Measurements from ENCODE around the gene CDK5RAP2. TPM values are rescaled to one million over a fixed set of nuclear protein-coding genes. Genes with fewer than 3 reads are reported as not detected.

The CDK5RAP2 gene
- total and polyA plus RNA-seq, 4 donors: 36.5 to 60.4 (median 47.4) TPM

DNA sequence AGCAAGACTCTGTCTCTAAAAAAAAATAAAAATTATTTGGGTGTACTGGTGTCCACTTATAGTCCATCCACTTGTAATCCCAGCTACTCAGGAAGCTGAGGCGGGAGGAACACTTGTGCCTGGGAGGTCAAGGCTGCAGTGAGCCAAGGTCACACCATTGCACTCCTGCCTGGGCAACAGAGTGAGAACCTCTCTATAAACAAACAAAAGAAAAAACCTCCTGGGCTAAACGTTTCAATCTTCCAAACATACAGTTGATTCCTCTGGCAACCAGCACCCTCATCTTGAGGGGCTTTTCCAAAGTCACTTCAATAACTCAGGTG, 13.9 kb upstream of the CDK5RAP2 start:
- WGBS (ENCODE audit: insufficient coverage): 52% methylated on average over 2 of the region's 2 CpGs
- Histone ChIP-seq H3K4me1 (ENCODE audit: control insufficient read depth, insufficient read depth, low read length) (no peaks in the 10 kb centered on the region), H3K9me3 (ENCODE audit: control insufficient read depth, insufficient read depth, low read length) (no peaks in the 10 kb centered on the region), H3K27me3 (ENCODE audit: control insufficient read depth, insufficient read depth, low read length) (no peaks in the 10 kb centered on the region), H3K36me3 (ENCODE audit: control insufficient read depth, insufficient read depth, low read length) (peaks cover 2% of the 10 kb centered on the region), H3K27ac (ENCODE audit: low read depth, low read length) (no peak overlapping the region), H3K4me3 (ENCODE audit: low read depth, low read length) (no peak overlapping the region)
- no peak for DNase-seq (ENCODE audit: low read depth in 4 of 6, low spot score in 6 of 6)

DNA sequence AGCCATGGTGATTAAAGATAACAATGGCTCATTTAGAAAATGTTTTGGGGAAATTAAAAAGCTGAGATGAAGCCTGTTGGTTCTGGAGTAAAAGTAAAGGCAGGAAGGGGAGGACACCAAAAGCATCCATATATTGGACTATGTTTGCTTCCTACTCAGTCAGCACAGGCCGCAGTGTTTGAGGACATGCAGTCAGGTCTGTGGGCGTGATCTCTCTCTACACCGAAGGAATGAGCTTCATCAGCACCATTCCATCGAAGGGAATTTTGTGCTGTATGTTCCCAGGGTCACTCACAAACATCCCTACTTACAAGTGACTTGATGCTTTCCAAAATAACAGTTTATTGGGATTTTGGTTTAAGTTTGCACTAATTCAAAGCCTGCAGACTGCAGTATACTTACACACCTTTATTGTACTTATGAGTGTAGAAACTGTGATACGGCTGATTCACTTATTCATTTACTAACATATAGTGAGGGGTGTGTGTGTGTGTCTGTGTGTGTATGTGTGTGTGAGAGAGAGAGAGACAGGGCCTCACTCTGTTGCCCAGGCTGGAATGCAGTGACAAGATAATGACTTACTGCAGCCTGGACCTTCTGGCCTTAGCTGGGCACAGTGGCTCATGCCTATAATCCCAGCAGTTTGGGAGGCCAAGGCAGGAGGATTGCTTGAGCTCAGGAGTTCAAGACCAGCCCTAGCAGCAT, 13.4 kb upstream of the CDK5RAP2 start:
- Histone ChIP-seq H3K4me1 (ENCODE audit: control insufficient read depth, insufficient read depth, low read length) (no peaks in the 10 kb centered on the region), H3K9me3 (ENCODE audit: control insufficient read depth, insufficient read depth, low read length) (no peaks in the 10 kb centered on the region), H3K27ac (ENCODE audit: low read depth, low read length) (no peak overlapping the region), H3K27me3 (ENCODE audit: control insufficient read depth, insufficient read depth, low read length) (no peaks in the 10 kb centered on the region), H3K36me3 (ENCODE audit: control insufficient read depth, insufficient read depth, low read length) (peaks cover 2% of the 10 kb centered on the region), H3K4me3 (ENCODE audit: low read depth, low read length) (no peak overlapping the region)
- peak in 1 of 6 donors; percentile 58 for DNase-seq (ENCODE audit: low read depth in 4 of 6, low spot score in 6 of 6)
- 83% methylated on average over 3 of the region's 5 CpGs for WGBS (ENCODE audit: insufficient coverage)

DNA sequence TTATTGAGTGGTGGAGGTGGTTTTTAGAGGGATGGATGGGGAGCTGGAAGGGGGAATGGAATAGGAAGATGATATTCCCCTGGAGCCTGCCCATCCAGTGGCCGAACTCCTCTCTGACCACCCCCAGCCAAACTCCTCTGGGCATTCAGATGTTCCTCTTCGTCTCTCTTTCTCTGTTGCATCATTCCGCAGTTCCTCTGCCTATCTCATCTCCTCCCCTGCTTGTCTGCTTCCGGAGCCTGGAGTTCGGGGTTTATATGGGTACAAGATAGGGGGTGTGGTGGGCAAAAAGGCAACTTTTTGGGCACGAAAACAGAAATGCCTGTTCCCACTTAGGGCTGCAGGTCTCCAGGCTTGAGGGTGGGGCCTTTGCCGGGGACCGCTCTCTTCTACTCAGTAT, 12.2 kb upstream of the CDK5RAP2 start:
- Histone ChIP-seq H3K27me3 (ENCODE audit: control insufficient read depth, insufficient read depth, low read length) (no peaks in the 10 kb centered on the region), H3K27ac (ENCODE audit: low read depth, low read length) (no peak overlapping the region), H3K9me3 (ENCODE audit: control insufficient read depth, insufficient read depth, low read length) (no peaks in the 10 kb centered on the region), H3K36me3 (ENCODE audit: control insufficient read depth, insufficient read depth, low read length) (peaks cover 2% of the 10 kb centered on the region), H3K4me3 (ENCODE audit: low read depth, low read length) (no peak overlapping the region), H3K4me1 (ENCODE audit: control insufficient read depth, insufficient read depth, low read length) (no peaks in the 10 kb centered on the region)
- WGBS (ENCODE audit: insufficient coverage): no CpG with 5 or more reads among the region's 8 CpGs
- DNase-seq (ENCODE audit: low read depth in 4 of 6, low spot score in 6 of 6): no peak

DNA sequence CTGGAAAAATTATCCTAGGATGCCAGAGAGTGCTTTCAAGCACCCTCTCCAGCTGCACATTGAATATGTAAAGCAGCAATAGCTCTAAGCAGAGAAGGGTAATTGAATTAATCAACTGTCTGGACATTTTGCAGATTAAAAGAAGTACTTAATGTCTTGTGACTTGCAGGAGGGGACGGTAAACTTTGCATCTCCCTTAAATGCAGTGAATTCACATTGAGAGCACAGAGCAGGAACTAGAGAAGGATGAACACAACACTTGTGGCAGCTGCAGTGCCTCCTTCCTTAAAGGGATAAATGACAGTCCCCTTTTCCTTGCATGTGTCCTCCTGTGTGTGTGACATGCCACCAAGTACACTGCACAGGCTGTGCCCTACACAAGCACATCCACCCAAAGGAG, 7.4 kb upstream of the CDK5RAP2 start:
- H3K4me3 ChIP-seq (ENCODE audit: low read depth, low read length): no peak overlapping the region
- no peaks in the 10 kb centered on the region for H3K36me3 ChIP-seq (ENCODE audit: control insufficient read depth, insufficient read depth, low read length)
- H3K27me3 ChIP-seq (ENCODE audit: control insufficient read depth, insufficient read depth, low read length): no peaks in the 10 kb centered on the region
- H3K4me1 ChIP-seq (ENCODE audit: control insufficient read depth, insufficient read depth, low read length): peaks cover 11% of the 10 kb centered on the region
- DNase-seq (ENCODE audit: low read depth in 4 of 6, low spot score in 6 of 6): peak in 2 of 6 donors; percentile 32 to 54
- H3K9me3 ChIP-seq (ENCODE audit: control insufficient read depth, insufficient read depth, low read length): no peaks in the 10 kb centered on the region
- no CpG with 5 or more reads among the region's 1 CpG for WGBS (ENCODE audit: insufficient coverage)
- H3K27ac ChIP-seq (ENCODE audit: low read depth, low read length): no peak overlapping the region

DNA sequence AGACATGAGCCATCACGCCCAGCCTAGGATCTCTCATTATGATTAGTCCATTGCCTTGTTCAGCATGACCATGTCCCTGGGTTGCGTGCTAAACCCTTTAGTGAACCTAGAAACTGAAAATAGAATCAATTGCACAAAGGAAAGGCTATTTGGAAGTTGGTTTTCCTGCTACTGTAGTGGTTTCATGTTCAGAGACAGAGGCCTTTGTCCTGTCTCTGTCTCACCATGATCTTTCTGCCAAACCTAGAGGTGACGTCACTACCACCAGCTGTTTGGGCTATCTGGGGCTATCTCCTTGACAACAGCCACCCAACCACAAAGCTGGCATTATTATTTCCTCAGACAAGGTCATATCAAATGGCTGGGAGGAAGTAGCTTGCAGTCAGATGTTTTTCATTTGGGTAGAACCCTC, 4.0 kb upstream of the CDK5RAP2 start:
- H3K27me3 ChIP-seq (ENCODE audit: control insufficient read depth, insufficient read depth, low read length): no peaks in the 10 kb centered on the region
- peaks cover 14% of the 10 kb centered on the region for H3K4me1 ChIP-seq (ENCODE audit: control insufficient read depth, insufficient read depth, low read length)
- H3K4me3 ChIP-seq (ENCODE audit: low read depth, low read length): no peak overlapping the region
- peak in 4 of 6 donors; percentile 47 to 86 (median 66) for DNase-seq (ENCODE audit: low read depth in 4 of 6, low spot score in 6 of 6)
- H3K36me3 ChIP-seq (ENCODE audit: control insufficient read depth, insufficient read depth, low read length): no peaks in the 10 kb centered on the region
- WGBS (ENCODE audit: insufficient coverage): 22% methylated on average over 1 of the region's 3 CpGs
- H3K9me3 ChIP-seq (ENCODE audit: control insufficient read depth, insufficient read depth, low read length): no peaks in the 10 kb centered on the region
- peak overlapping the region; percentile 84 for H3K27ac ChIP-seq (ENCODE audit: low read depth, low read length)

DNA sequence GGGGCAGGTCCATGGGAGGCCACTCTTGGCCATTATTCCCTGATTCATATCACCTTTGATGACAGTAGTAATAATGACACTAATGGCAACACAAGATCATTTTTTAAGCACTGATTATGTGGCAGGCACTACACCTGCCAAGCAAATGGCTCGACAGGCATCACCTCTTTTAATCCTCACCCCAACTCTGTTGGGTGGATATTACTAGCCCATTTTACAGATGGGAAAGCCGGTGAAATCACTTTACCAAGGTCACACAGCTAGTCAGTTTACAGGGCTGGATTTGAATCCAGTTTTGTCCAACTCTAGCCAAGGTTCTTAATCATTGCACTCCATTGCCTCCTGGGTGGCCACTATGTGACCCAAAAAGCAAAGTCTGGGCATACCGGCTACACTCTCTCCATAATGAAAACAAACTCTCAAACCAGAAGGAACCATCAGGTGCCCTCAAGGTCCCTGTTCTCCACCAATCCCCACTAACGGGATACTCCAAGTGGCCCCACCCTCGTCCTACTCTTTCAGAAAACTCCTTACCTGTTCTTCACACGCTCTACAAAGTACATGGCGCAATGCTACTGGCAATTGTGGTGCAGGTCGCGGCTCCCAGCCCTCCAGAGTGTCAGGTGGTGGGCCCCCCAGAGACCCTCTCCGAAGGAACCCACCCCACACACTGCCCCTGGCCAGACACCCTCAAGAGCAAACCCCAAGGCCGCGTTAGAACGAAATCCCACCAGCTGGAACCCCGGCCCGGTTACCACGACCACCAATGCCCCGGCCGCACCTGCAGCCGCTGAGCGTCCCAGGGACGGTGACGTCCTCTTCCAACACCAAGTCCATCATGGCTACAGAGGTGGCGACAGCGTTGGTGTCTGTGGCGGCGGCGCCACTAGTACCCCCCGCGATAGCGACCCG, 572 bp downstream of the CDK5RAP2 start:
- peak overlapping the region; percentile 83 for H3K4me3 ChIP-seq (ENCODE audit: low read depth, low read length)
- DNase-seq (ENCODE audit: low read depth in 4 of 6, low spot score in 6 of 6): peak in 1 of 6 donors; percentile 9
- H3K4me1 ChIP-seq (ENCODE audit: control insufficient read depth, insufficient read depth, low read length): peaks cover 21% of the 10 kb centered on the region
- peaks cover 4% of the 10 kb centered on the region for H3K36me3 ChIP-seq (ENCODE audit: control insufficient read depth, insufficient read depth, low read length)
- peak overlapping the region; percentile 25 for H3K27ac ChIP-seq (ENCODE audit: low read depth, low read length)
- H3K9me3 ChIP-seq (ENCODE audit: control insufficient read depth, insufficient read depth, low read length): no peaks in the 10 kb centered on the region
- 7% methylated on average over 31 of the region's 31 CpGs for WGBS (ENCODE audit: insufficient coverage)
- H3K27me3 ChIP-seq (ENCODE audit: control insufficient read depth, insufficient read depth, low read length): no peaks in the 10 kb centered on the region

DNA sequence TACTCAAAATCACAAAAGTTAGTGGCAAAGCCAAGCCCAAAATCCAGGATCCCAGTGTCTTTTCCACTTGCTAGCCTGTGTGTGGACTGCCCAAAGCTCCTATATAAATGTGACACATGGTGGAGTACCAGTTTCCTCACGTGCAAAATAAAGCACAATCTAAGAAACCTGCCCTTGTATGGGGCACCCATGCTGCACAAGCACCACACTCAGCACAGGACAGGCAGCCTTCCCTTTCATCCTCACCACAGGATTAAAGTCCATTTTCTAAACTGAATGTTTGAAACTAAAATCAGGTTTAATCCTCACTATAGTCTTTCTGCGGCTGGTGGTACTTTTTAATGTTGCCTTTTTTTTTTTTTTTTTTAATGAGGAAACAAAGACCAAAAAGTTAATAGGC, 5.5 kb downstream of the CDK5RAP2 start:
- no peak for DNase-seq (ENCODE audit: low read depth in 4 of 6, low spot score in 6 of 6)
- H3K27ac ChIP-seq (ENCODE audit: low read depth, low read length): no peak overlapping the region
- H3K4me3 ChIP-seq (ENCODE audit: low read depth, low read length): no peak overlapping the region
- H3K27me3 ChIP-seq (ENCODE audit: control insufficient read depth, insufficient read depth, low read length): no peaks in the 10 kb centered on the region
- H3K9me3 ChIP-seq (ENCODE audit: control insufficient read depth, insufficient read depth, low read length): no peaks in the 10 kb centered on the region
- H3K4me1 ChIP-seq (ENCODE audit: control insufficient read depth, insufficient read depth, low read length): peaks cover 35% of the 10 kb centered on the region
- H3K36me3 ChIP-seq (ENCODE audit: control insufficient read depth, insufficient read depth, low read length): peaks cover 20% of the 10 kb centered on the region
- WGBS (ENCODE audit: insufficient coverage): no CpG with 5 or more reads among the region's 2 CpGs

DNA sequence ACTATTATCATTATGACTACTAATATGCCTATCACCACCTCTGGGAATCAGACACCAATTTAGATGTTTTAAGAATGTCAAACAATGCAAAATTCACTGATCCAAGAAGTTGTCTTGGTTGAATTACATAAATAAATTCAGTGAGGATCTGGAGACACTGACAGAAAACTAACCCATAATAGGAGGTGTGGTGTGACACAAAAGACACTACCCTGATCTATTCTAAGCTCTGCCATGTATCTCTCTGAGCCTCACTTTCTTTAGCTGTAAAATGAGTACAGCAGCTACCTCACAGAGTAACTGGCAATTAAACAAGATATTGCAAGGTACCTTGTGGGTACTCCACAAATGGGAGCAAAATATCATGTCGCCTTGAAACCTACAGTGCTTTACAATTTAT, 7.5 kb downstream of the CDK5RAP2 start:
- Histone ChIP-seq H3K4me1 (ENCODE audit: control insufficient read depth, insufficient read depth, low read length) (peaks cover 26% of the 10 kb centered on the region), H3K27me3 (ENCODE audit: control insufficient read depth, insufficient read depth, low read length) (no peaks in the 10 kb centered on the region), H3K27ac (ENCODE audit: low read depth, low read length) (no peak overlapping the region), H3K9me3 (ENCODE audit: control insufficient read depth, insufficient read depth, low read length) (no peaks in the 10 kb centered on the region), H3K36me3 (ENCODE audit: control insufficient read depth, insufficient read depth, low read length) (peaks cover 26% of the 10 kb centered on the region), H3K4me3 (ENCODE audit: low read depth, low read length) (no peak overlapping the region)
- no peak for DNase-seq (ENCODE audit: low read depth in 4 of 6, low spot score in 6 of 6)
- 83% methylated on average over 1 of the region's 1 CpG for WGBS (ENCODE audit: insufficient coverage)

DNA sequence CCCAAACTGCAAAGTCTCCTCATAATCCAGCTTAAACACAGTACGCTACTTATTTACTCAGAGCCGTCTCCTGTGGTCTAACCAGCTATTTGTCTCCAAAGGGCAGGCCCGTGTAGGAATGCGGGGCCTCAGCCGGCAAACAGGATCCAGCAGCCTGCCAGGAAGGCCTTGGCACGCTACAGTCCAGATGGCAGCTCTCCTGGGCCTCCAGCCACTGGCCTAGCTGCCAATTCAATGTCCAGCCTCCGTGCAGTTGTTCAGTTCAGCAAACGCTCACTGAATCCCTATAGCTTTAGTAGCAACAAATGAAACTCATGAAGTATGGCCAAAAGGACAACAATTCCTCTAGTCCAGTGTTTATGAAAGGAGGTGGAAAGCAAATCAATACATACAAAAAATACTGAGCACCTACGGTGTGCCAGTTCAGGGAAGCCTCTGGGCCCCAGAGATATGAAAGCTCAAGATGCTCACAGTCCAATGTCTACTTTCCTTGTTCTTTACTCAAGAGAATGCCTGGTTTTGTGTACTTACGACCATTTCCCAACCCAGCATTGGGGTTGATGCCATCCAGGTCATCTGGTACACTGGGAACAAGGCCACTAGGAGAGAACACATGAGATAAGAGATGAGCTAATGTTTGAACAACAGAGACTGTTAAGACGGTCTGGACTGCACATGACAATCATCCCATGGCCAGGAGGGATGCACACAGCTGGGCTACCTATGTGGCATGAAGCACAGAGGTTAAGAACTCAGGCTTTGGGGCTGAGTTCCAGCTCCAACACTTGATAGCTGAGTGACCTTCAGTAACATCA, 8.3 kb downstream of the CDK5RAP2 start:
- Histone ChIP-seq H3K9me3 (ENCODE audit: control insufficient read depth, insufficient read depth, low read length) (no peaks in the 10 kb centered on the region), H3K27ac (ENCODE audit: low read depth, low read length) (peak overlapping the region; percentile 17), H3K4me1 (ENCODE audit: control insufficient read depth, insufficient read depth, low read length) (peaks cover 26% of the 10 kb centered on the region), H3K27me3 (ENCODE audit: control insufficient read depth, insufficient read depth, low read length) (no peaks in the 10 kb centered on the region), H3K4me3 (ENCODE audit: low read depth, low read length) (no peak overlapping the region), H3K36me3 (ENCODE audit: control insufficient read depth, insufficient read depth, low read length) (peaks cover 26% of the 10 kb centered on the region)
- 44% methylated on average over 9 of the region's 11 CpGs for WGBS (ENCODE audit: insufficient coverage)
- peak in 5 of 6 donors; percentile 33 to 87 (median 64) for DNase-seq (ENCODE audit: low read depth in 4 of 6, low spot score in 6 of 6)
